ENCODE measurements around the gene LRP1B.

LRP1B gene

GRCh38 chr2:141113301-141113700 lies 1017.5 kb downstream of the LRP1B start:
- no peak for DNase-seq (ENCODE audit: low spot score)

GRCh38 chr2:141109633-141110032 lies 1021.2 kb downstream of the LRP1B start:
- DNase-seq (ENCODE audit: low spot score): no peak

- DNase-seq (ENCODE audit: low spot score): no peak
Measured at GRCh38 chr2:141105763-141106162, 1025.1 kb downstream of the LRP1B start.

GRCh38 chr2:141103216-141103615 lies 1027.6 kb downstream of the LRP1B start:
- DNase-seq (ENCODE audit: low spot score): no peak

- DNase-seq (ENCODE audit: low spot score): no peak
Measured at GRCh38 chr2:141079231-141079630, 1051.6 kb downstream of the LRP1B start.

GRCh38 chr2:141075753-141076152 lies 1055.1 kb downstream of the LRP1B start:
- no peak for DNase-seq (ENCODE audit: low spot score)

GRCh38 chr2:141068053-141068682 lies 1062.6 kb downstream of the LRP1B start:
- no peak for DNase-seq (ENCODE audit: low spot score)

GRCh38 chr2:141065042-141065441 lies 1065.8 kb downstream of the LRP1B start:
- DNase-seq (ENCODE audit: low spot score): no peak

GRCh38 chr2:141063406-141063805 lies 1067.4 kb downstream of the LRP1B start:
- DNase-seq (ENCODE audit: low spot score): no peak

- DNase-seq (ENCODE audit: low spot score): no peak
Measured at GRCh38 chr2:141062443-141062842, 1068.4 kb downstream of the LRP1B start.

GRCh38 chr2:141062031-141062430 lies 1068.8 kb downstream of the LRP1B start:
- no peak for DNase-seq (ENCODE audit: low spot score)

GRCh38 chr2:141058556-141058955 lies 1072.3 kb downstream of the LRP1B start:
- DNase-seq (ENCODE audit: low spot score): no peak

GRCh38 chr2:141055531-141055930 lies 1075.3 kb downstream of the LRP1B start:
- peak; percentile 53 for DNase-seq (ENCODE audit: low spot score)

- DNase-seq (ENCODE audit: low spot score): no peak
Measured at GRCh38 chr2:141048951-141049350, 1081.9 kb downstream of the LRP1B start.

GRCh38 chr2:141041281-141041680 lies 1089.5 kb downstream of the LRP1B start:
- peak; percentile 37 for DNase-seq (ENCODE audit: low spot score)

- no peak for DNase-seq (ENCODE audit: low spot score)
Measured at GRCh38 chr2:141038341-141038740, 1092.5 kb downstream of the LRP1B start.

- no peak for DNase-seq (ENCODE audit: low spot score)
Measured at GRCh38 chr2:141037361-141037760, 1093.5 kb downstream of the LRP1B start.

GRCh38 chr2:141035846-141036420 lies 1094.9 kb downstream of the LRP1B start:
- DNase-seq (ENCODE audit: low spot score): no peak

GRCh38 chr2:141029428-141030078 lies 1101.3 kb downstream of the LRP1B start:
- DNase-seq (ENCODE audit: low spot score): no peak

- DNase-seq (ENCODE audit: low spot score): no peak
Measured at GRCh38 chr2:141027221-141027620, 1103.6 kb downstream of the LRP1B start.

GRCh38 chr2:141021611-141022010 lies 1109.2 kb downstream of the LRP1B start:
- DNase-seq (ENCODE audit: low spot score): no peak

- DNase-seq (ENCODE audit: low spot score): peak; percentile 87
Measured at GRCh38 chr2:141021109-141021508, 1109.7 kb downstream of the LRP1B start.

GRCh38 chr2:141020346-141020745 lies 1110.5 kb downstream of the LRP1B start:
- DNase-seq (ENCODE audit: low spot score): no peak
